Activated naive CD4-positive, alpha-beta T cell treated with Interleukin-2 at 50 U/mL for 16 hours (primary cell): ENCODE measurements around the gene IL6.
A peak's percentile ranks its signal among the peaks of the same experiment; 100 is the strongest.
"Not testable (repeated sequence)": the region's sequence is repeated elsewhere in the genome, so short reads cannot be mapped to it uniquely, and the experiment has no call there.

ENCODE experiments used
- DNase-seq: peaks from one replicate; pipeline ENCODE4 v3.0.0-alpha.2; 2020

IL6 gene

GRCh38 chr7:22704722-22705121 is 22.3 kb upstream of the IL6 start:
- DNase-seq, result not testable (repeated sequence)

DNA sequence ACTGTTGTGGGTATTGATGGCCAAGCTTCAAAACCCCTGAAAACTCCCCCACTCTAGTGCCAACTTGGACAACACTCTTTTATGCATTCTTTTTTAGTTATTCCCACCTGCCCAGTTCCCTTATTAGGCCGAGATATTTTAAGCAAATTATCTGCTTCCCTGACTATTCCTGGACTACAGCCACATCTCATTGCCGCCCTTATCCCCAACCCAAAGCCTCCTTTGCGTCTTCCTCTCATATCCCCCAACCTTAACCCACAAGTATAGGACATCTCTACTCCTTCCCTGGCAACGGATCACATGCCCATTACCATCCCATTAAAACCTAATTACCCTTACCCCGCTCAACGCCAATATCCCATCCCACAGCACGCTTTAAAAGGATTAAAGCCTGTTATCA is 21.1 kb upstream of the IL6 start:
- not testable (repeated sequence) for DNase-seq

GRCh38 chr7:22707026-22707691 is 19.8 kb upstream of the IL6 start:
- DNase-seq, result not testable (repeated sequence)

GRCh38 chr7:22708214-22708613 is 18.8 kb upstream of the IL6 start:
- not testable (repeated sequence) for DNase-seq

DNA sequence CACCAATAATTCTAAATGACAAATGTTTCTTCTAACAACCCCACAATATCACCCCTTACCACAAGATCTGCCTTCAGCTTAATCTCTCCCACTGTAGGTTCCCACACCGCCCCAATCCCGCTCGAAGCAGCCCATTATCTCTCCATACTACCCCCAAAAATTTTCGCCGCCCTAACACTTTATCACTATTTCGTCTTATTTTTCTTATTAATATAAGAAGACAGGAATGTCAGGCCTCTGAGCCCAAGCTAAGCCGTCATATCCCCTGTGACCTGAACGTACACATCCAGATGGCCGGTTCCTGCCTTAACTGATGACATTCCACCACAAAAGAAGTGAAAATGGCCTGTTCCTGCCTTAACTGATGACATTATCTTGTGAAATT is 18.3 kb upstream of the IL6 start:
- not testable (repeated sequence) for DNase-seq

DNA sequence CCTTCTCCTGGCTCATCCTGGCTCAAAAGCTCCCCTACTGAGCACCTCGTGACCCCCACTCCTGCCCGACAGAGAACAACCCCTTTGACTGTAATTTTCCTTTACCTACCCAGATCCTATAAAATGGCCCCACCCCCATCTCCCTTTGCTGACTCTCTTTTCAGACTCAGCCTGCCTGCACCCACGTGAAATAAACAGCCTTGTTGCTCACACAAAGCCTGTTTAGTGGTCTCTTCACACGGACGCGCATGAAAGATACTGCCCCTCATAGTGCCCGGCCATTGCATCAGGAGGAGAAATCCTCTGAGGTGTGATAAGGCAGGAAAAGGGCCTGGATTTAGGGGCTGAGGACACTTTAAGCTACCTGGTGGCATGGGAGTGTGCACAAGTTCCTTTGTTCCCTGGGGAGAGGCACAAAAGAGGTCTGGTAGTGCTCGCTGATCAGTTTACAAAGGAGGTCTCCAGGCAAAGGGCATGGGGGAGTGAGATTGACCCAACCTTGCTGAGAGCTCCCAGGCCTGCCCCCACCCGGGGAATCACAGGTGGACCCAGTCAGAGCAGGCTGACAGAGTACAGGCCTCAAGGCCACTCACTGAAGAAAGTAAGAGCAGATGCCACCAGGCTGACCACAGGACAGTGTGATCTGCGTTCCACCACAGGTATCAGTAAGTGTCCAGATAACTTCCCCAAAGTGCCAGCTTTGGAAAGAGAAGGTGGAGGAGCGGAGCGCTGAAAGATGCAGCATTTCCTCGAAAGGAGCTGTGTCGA is 17.8 kb upstream of the IL6 start:
- not testable (repeated sequence) for DNase-seq

- no peak for DNase-seq
Measured at GRCh38 chr7:22709857-22710256, 17.1 kb upstream of the IL6 start.

- DNase-seq, result no peak
Measured at GRCh38 chr7:22712999-22713398, 14.0 kb upstream of the IL6 start.

DNA sequence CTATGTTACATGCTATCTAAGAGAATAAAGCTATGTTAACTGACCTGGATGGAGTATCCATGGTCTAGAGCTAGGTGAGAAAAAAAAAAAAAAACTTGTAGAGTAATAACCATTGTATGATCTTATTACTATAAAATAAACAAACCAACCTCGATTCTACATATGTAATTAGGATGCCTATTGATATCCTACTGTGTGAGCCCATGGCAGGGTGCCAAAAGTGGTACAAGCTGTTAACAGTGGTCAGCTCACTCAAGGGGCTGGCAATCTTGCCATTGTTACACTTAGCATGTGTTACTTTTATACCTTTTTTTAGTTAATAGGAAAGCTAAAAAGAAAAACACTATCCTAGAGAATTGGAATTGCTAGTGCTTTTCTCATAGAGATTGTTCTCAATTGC is 13.5 kb upstream of the IL6 start:
- DNase-seq, result no peak

GRCh38 chr7:22715969-22716368 is 11.0 kb upstream of the IL6 start:
- no peak for DNase-seq

GRCh38 chr7:22717760-22718159 is 9.2 kb upstream of the IL6 start:
- no peak for DNase-seq

GRCh38 chr7:22718200-22718711 is 8.7 kb upstream of the IL6 start:
- DNase-seq, result no peak

DNA sequence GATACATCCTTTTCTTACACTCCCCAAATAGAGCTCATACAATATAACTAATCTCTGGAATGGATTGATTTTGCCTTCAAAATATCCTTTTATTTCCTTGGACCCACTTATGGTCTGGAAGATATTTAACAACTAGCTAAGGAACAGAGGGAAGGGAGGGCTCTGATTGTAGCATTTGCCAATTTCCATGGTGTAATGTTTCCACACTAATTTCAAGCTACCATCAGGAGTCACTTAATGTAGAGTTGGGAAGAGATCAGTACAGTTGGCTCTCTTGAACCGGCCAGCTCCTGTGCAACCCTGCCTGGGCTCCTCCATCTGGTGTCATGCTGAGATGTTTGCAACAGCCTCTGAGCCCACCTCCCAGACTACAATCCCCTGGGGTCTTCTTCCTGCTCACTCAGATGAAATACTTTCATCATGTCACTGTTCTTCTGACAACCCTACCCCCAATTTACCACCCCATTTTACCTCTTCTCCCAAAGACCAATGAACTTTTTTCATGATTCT is 8.0 kb upstream of the IL6 start:
- DNase-seq, result no peak

DNA sequence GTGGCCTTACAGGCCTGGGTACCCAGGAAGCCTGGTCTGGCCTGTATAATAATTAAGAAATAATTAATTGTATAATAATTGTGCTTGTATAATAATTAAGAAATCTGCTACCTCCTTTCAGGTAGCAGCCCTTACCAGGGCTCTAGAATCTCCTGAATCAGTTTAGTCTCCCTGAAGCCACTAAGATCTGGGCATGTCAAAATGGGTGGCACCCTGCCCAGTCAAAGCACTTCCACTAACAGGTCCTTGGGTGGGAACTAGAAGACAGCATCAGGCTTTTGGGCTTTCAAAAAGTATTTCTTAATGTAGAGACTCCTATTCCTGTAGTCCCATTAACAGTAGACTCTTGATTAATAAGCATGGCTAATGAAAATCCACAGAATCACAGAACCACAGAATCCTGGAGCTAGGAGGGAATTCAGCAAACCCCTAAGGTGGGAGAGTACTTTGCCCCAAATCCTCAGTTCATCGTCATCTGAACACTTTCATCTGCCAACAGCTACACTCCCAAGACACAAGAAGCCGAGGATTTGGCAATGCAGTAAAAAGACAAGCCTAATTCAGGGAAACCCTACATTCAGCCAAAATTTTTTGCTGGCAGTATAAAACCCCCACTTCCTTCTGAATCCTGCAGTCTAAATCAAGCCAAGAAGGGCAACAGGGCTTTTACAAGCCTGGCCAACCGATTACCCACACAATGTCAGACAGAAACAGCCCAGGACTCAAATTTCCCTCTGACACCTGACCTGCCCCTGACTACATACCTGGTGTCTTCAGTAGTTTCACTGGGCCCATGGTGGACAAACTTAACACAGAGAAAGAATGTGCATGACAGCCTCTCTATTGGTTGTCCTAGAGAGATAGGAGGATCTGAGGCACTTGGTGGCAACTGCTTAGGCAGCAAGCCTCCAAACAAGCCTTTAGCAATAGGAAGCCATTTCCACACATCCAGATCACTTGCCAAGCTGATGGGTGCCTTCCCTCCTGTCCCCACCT is 5.9 kb upstream of the IL6 start:
- no peak for DNase-seq

DNA sequence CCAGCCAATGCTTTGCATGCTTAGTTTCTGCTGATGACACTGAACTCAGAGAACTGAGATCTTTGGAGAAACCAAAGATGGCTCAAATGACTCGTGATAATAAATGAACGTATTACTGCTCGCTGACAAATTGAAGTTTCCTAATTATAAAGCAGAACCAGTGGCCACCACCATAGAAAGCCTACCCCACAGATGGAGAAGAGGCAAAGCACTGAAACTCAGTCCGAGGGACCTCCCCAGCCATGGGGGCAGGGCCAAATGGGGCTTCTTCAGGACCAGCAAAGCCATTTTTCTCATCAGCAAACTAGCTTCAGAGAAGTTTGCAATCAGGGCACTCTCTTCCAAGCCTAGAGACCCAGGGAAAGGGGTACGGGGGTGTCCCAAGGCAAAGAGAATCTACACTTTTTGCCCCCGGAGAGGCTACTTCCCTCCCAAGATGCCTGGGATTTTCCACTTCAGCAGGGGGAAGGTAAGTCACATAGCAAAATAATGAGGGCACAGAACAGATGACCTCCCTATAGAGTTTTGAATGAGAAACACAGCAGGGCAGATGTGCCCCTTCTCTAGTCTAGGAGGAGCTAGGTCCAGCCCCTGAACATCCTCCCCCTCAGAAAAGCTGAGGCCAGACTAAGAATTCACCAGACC is 4.3 kb upstream of the IL6 start:
- no peak for DNase-seq

DNA sequence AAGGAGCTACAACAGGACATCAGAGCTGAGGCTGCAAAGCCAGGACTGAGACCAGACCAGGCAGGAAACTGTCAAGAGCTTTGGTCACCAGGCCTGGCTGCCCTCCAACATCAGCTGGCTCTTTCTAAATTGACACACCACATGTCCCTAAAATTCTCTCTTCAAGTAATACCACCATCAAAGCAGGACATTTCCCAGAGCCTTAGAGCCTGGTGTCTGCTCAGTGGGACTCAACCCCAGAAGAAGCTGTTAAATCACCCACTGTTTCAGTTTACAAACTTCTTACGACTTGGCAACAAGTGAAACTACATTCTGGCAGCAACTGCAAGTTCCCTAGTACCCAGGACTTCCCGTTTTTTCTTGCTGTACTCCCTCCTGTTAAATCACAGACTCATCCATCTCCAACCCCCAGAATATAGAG is 3.8 kb upstream of the IL6 start:
- no peak for DNase-seq

- DNase-seq, result no peak
Measured at GRCh38 chr7:22723637-22724036, 3.4 kb upstream of the IL6 start.

DNA sequence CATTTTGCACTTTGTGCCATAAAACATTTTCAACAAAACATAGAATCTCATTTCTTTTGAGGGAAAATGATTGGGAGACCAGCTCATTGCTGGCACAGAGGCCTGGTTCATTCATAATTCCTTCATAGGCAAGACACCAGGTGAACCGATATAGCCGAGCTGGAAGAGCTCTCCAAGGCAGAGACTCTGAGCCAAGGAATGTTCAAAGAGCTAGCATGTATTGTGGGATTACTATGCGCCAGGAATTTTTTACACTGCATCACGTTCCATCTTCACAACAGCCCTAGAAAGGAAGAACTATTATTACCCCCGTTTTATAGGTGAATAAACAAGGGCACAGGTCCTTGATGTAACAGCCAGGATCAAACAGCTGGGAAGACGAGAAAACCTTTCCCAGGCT is 2.1 kb upstream of the IL6 start:
- no peak for DNase-seq

DNA sequence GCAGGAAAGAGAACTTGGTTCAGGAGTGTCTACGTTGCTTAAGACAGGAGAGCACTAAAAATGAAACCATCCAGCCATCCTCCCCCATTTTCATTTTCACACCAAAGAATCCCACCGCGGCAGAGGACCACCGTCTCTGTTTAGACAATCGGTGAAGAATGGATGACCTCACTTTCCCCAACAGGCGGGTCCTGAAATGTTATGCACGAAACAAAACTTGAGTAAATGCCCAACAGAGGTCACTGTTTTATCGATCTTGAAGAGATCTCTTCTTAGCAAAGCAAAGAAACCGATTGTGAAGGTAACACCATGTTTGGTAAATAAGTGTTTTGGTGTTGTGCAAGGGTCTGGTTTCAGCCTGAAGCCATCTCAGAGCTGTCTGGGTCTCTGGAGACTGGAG is 1.4 kb upstream of the IL6 start:
- DNase-seq, result no peak

- DNase-seq, result peak; percentile 49
Measured at GRCh38 chr7:22726345-22726906, 574 bp upstream of the IL6 start.

GRCh38 chr7:22727714-22728035 is 675 bp downstream of the IL6 start:
- DNase-seq, result no peak

DNA sequence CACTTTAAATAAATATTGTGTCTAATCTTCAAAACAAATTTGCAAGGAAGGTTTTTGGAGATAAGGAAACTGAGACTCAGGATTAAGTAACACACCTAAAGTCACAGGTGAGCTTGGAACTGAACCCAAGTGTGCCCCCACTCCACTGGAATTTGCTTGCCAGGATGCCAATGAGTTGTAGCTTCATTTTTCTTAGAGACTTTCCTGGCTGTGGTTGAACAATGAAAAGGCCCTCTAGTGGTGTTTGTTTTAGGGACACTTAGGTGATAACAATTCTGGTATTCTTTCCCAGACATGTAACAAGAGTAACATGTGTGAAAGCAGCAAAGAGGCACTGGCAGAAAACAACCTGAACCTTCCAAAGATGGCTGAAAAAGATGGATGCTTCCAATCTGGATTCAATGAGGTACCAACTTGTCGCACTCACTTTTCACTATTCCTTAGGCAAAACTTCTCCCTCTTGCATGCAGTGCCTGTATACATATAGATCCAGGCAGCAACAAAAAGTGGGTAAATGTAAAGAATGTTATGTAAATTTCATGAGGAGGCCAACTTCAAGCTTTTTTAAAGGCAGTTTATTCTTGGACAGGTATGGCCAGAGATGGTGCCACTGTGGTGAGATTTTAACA is 1.5 kb downstream of the IL6 start:
- DNase-seq, result no peak
